ENCODE data around the gene HNRNPD.
"Not testable (repeated sequence)": the region's sequence is repeated elsewhere in the genome, so short reads cannot be mapped to it uniquely, and the experiment has no call there.

HNRNPD gene

DNA sequence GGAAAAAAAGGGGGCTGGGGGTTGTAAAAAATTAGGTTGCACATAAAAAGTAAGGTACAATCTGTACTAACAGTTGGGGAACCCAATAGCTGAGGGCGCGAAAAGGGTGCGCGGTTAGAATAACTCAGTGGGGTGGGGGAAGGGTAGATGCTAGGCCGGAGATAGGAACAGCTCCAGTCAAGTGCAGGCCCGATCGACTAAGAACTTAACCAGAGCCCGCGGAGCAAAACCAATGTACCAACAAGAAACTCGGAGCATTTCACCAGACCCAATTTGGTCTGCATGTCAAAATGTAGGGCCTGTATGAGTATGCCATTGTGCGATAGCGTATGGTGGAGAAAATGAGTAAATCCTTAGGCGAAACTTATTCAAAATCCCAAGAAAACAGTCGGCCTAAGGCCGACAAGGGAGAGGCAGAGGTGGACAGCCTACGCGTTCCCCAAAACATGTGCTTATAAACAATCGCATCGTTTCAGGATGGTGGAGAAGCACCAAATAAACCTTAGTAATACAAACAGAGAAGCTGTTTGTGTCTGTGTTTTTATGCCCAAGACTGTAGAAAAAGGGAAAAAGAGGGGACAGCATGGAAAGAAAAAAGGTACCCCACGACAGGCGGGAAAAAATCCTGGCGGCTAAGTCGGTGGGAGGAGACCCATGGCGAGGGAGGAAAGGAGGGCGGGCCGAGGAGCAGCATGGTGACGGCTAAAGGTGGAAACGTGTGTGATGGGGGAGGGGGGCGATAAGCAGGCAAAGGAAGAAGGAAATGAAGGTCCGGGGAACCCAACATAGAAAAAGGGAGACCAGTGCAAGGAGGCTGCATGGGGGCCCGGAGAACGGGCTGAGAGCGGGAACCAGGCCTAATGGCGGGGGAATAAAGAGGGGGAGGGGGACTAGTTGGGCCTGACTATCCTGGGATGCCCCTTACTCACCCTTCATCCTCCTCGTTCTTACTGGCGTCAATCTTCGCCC is 990 bp downstream of the HNRNPD start:
- DNase-seq: peak; percentile 79

DNA sequence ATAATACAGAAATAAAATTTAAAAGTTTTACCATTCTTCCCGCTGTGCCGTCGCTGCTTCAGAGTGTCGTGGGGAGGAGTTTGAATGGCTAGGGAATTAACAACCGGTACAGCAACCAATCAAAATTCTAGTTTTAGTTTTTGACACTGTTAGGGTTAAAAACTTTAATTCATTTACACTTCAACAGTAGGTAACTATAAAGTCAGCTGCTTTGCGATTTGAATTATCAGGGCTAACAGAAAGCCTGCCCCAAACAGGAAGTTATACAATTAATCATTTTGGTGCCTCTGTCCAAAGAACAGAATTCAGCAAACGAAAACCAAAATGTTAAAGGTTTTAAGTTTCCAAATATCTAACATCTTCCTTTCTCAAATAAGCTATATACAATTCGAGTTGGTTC is 2.3 kb downstream of the HNRNPD start:
- no peak for DNase-seq

DNA sequence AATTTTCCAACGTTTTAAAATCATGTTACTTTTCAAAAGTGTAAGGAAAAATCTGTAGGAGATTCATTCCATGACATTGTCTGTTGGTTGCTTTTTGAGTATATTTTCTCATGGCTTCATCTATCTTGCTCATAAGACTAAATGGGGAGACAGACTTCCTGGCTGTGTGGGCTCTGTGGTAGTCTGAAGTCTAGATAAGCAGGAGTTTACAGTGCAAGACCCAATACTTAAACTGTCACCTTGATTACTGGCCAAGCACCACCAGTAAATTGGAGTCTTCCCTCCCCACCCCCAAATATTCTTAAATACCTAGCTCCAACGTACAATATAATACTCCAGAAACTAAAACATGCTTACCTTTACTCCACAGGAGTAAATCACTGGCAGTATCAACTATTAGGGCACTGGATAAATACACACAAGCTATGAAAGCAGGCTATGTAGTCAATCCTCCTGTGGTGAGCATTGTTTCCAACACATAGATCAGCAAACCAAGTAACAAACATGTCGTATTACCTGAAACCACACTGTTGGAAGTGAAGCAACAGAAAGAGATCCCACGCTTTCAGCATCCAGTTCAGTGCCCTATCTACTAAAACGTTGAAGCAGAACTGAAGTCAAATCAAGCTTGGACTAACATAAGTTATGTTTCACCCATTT is 6.2 kb downstream of the HNRNPD start:
- no peak for DNase-seq

GRCh38 chr4:82366431-82366830 is 7.4 kb downstream of the HNRNPD start:
- not testable (repeated sequence) for DNase-seq

GRCh38 chr4:82363896-82364487 is 9.8 kb downstream of the HNRNPD start:
- no peak for DNase-seq

DNA sequence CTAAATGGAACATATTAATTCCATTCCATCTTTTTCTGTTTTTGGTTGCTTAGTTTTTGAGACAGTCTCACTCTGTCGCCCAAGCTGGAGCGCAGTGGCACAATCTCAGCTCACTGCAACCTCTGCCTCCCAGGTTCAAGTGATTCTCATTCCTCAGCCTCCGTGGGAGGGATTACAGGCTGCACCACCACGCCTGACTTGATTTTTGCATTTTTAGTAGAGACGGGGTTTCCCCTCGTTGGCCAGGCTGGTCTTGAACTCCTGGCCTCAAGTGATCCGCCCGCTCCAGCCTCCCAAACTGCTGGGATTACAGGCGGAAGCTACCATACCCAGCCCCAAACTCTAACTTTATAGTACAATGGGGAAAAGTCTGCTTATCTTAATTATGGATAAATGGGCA is 11.2 kb downstream of the HNRNPD start:
- no peak for DNase-seq

- peak; percentile 1 for DNase-seq
Observed at GRCh38 chr4:82360298-82361177, 13.3 kb downstream of the HNRNPD start.

DNA sequence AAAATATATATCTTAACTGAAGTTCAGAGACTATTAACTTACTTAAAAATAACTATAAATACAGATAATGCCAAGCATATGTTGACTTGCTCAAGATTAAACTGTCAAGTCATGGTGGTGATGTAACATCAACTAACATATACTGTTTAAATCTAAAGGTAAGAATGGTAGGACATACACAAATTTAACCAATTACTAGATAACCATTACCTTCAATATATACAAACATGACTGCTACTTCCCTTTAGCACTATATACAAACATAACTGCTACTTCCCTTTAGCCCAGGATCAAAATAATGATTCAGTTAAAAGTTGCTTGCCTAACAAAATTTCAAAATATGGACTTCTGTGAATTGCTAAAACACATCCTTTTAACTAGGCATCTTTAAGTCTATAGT is 14.9 kb downstream of the HNRNPD start:
- no peak for DNase-seq

DNA sequence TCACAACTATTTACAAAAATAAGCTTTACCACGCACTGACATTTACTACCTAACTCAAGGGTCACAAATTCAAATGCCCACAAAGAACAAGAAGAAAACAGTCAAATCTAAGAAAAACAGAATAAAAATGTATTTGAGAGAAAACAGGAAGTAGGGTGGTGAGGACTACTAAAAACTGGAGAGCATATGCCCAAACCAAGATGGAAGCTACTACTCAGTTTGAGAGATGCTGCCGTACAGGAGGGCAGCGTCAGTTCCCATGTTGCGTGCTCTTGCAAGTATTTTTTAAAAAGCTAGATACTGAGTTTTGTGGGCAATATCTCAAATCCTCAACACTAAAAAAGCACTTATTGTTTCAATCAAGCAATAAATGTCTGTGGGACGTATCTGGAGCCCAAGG is 16.2 kb downstream of the HNRNPD start:
- DNase-seq: no peak

DNA sequence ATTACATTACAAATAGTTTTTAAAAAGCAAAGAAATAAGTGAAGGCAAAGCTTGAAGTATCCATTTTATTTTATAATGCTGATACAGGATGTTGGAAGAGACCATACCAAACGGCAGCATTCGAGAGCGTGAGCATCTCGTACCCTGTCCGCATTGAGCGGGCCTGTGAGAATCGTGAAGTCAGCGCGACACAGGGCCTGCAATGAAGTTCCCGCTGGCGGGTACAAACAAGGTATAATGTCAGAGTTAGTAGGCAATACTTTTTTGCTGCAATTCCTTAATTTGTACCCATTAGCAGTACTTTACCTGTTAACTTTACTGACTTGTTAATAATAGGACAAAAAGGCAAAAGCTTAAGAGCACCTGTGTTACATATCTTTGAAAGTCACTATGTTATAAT is 19.0 kb downstream of the HNRNPD start:
- no peak for DNase-seq

DNA sequence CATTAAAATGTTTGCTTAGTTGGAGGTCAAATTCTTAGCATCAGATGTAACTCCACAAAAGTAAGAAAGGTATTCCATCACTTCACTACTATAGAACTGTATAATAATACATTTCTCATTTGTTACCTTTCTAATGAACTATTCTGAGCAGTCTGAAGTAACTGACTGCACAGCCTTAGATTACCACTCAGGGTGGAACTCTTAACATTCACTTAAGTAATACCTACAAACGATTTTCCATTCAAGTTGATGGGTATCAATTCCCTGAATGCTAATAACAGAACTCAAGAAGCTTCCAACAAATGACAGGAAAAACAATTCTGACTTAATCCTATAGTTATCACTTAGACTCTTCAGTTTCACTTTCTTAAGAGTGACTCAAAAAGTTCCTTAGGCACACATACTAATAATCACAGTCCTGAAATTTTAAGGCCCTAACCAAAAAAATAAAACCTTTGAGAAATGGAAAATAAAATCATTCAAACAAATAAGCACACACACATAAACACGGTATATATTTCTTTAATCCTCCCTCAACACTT is 20.9 kb downstream of the HNRNPD start:
- DNase-seq: no peak

DNA sequence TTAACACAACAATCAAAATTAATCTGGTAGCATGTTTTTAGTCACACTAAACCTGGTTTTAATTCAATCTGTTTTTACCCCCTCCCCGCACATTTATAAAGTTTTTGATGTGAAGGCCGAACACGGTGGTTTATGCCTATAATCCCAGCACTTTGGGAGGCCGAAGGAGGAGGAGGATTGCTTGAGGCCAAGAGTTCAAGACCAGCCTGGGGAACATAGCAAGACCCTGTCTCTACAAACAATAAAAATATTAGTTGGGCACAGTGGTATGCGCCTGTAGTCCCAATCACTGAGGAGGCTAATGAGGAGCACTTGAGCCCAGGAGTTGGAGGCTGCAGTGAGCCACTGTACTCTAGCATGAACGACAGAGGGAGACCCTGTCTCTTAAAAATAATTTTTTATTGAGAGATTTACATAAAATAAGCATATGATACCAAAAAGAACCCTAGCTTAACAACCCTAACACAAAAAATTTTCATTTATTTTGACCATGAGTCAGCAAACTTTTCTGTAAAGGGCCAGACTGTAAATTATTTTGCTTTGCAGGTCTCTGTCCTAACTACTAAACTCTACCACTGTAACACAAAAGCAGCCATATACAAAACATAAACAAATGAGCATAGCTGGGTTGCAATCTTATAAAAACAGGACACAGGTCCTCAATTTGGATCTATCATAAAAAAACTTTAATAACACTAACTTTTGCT is 21.5 kb downstream of the HNRNPD start:
- no peak for DNase-seq

GRCh38 chr4:82346126-82346525 is 27.7 kb downstream of the HNRNPD start:
- DNase-seq: no peak

DNA sequence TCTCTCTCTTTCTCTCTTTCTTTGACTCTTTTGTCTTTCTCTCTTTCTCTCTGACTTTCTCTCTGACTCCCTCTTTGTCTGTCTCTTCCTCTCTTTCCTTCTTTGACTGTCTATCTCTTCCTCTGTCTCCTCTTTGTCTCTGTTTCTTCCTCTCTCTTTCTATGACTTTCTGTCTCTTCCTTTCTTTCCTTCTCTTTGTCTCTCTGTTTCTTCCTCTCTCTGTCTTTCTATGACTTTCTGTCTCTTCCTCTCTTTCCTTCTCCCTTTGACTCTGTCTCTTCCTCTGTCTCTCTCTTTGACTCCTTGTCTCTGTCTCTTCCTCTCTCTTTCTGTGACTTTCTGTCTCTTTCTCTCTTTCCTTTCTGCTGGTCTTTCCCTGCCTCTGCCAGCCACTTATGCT is 38.7 kb downstream of the HNRNPD start:
- no peak for DNase-seq

DNA sequence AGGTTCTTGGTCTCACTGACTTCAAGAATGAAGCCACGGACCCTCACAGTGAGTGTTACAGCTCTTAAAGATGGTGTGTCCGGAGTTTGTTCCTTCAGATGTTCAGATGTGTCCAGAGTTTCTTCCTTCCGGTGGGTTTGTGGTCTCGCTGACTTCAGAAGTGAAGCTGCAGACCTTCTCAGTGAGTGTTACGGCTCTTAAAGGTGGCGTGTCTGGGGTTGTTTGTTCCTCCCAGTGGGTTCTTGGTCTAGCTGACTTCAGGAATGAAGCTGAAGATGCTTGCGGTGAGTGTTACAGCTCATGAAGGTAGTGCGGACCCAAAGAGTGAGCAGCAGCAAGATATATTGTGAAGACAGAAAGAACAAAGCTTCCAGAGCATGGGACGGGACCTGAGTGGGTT is 40.1 kb downstream of the HNRNPD start:
- DNase-seq: not testable (repeated sequence)

- no peak for DNase-seq
Observed at GRCh38 chr4:82331814-82332213, 42.0 kb downstream of the HNRNPD start.

GRCh38 chr4:82320351-82320750 is 53.4 kb downstream of the HNRNPD start:
- no peak for DNase-seq

DNA sequence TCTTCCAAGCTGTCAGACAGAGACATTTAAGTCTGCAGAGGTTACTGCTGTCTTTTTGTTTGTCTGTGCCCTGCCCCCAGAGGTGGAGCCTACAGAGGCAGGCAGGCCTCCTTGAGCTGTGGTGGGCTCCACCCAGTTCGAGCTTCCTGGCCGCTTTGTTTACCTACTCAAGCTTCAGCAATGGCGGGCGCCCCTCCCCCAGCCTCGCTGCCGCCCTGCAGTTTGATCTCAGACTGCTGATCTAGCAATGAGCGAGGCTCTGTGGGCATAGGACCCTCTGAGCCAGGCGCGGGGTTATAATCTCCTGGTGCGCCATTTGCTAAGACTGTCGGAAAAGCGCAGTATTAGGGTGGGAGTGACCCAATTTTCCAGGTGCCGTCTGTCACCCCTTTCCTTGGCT is 70.7 kb downstream of the HNRNPD start:
- not testable (repeated sequence) for DNase-seq

Data from COR-L47 (cell line).